Muscle of back (tissue), 11 donors: ENCODE data around the gene GRM6. TPM values are rescaled to one million over a fixed set of nuclear protein-coding genes. Genes with fewer than 3 reads are reported as not detected.

ENCODE experiments used
- DNase-seq, 3 donors: peaks; one replicate each; pipeline versions ENCODE4 v3.0.0 to v3.0.0-alpha.2; 2013
- polyA plus RNA-seq, 10 donors: library from polyadenylated mRNA; unstranded; fragments of 120-200 nt; gene quantifications; one replicate each; pipeline ENCODE4 v1.2.1, GENCODE V29; 2013; ENCODE audit not compliant: insufficient read length in 10 of 10

The GRM6 gene
- polyA plus RNA-seq, 10 donors = 0.24 to 1.0 (median 0.51) TPM

GRCh38 chr5:178984145-178985072 is 10.7 kb downstream of the GRM6 start:
- DNase-seq = no peak

DNA sequence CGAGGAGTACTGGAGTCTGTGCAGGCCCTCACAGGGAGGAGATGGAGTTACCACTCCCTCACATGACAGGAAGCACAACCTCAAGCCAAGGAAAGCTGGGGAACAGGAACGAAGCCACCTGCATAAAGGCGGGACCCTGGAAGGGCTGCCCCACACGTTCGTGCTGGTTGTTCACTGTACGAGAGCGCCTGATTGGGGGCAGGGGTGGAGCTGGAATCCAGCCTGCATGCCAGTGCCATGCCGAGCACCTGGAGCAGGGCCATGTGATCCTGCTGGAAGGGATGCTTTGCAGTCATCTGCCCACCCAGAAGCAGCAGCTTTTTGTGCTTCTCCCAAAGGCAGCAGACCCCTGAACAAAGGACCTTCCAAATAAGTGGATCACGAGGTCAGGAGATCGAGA is 11.4 kb downstream of the GRM6 start:
- no peak for DNase-seq

- no peak for DNase-seq
Measured at GRCh38 chr5:178982941-178983340, 12.2 kb downstream of the GRM6 start.

DNA sequence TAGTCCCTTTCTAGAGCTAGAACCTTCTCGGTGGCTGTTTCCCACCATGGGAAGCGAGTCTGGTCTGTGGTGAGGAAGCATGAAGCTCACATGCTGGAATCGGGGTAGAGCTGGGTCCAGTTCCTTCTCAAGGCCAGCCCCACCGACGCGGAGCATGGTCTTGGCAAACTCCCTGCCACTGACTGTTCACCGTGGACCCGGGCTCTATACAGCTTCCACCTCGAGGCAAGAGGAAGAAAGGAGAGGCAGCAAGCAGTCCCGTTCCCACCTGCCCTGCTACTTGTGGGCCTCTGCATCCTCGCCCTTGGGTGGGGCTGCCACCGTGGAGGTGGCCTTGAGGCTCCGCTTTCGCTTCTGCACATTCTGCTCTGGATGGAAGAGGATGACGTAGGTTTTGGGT is 13.7 kb downstream of the GRM6 start:
- no peak for DNase-seq

- DNase-seq = no peak
Measured at GRCh38 chr5:178965465-178966055, 29.6 kb downstream of the GRM6 start.

- DNase-seq = peak in 2 of 3 donors; percentile 4 to 53
Measured at GRCh38 chr5:178941361-178941760, 53.8 kb downstream of the GRM6 start.

- peak; percentile 94 to 97 (median 95) for DNase-seq
Measured at GRCh38 chr5:178940569-178941360, 54.4 kb downstream of the GRM6 start, which contains the start of gene ZNF454. Gene ZNF454, plus strand, starts transcription at chr5:178941198. Its CDS starts 1,594 bp downstream, at chr5:178942792.

DNA sequence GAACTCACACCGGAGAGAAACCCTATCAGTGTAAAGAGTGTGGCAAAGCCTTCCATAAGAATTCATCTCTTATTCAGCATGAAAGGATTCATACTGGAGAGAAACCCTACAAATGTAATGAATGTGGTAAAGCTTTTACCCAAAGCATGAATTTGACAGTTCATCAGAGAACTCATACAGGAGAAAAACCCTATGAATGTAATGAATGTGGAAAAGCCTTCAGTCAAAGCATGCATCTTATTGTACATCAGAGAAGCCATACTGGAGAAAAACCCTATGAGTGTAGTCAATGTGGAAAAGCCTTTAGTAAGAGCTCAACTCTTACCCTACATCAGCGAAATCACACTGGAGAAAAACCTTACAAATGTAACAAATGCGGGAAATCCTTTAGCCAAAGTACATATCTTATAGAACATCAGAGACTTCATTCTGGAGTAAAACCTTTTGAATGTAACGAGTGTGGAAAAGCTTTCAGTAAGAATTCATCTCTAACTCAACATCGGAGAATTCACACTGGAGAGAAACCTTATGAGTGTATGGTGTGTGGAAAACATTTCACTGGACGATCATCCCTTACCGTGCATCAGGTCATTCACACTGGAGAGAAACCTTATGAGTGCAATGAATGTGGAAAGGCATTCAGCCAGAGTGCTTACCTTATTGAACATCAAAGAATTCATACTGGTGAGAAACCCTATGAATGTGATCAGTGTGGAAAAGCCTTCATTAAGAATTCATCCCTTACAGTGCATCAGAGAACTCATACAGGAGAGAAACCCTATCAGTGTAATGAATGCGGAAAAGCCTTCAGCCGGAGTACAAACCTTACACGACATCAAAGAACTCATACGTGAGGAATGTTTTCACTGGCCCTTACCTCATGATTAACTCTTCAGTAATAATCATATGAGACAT is 63.0 kb downstream of the GRM6 start:
- no peak for DNase-seq

Other genes with a start within 250 kb of the GRM6 start
- 10 to 100 TPM; 10.1 to 19.6 (median 12.8) TPM for gene ZNF354B, start 135.4 kb downstream of the GRM6 start, polyA plus RNA-seq
- 1 to 10 TPM; 1.7 to 3.5 (median 2.5) TPM for gene ZFP2, start 99.4 kb downstream of the GRM6 start, polyA plus RNA-seq
- gene ZNF454, start 54.1 kb downstream of the GRM6 start, polyA plus RNA-seq = 1 to 10 TPM; 2.1 to 4.3 (median 3.6) TPM
- 1 to 10 TPM; 3.2 to 5.0 (median 4.4) TPM for gene ZNF879, start 28.5 kb upstream of the GRM6 start, polyA plus RNA-seq
- gene ZNF354C, start 65.1 kb upstream of the GRM6 start, polyA plus RNA-seq = 10 to 100 TPM in 4 of 10 donors, 1 to 10 TPM in 6; 8.4 to 11.1 (median 9.8) TPM